D721Med (cell line): ENCODE results near the gene TMEM175.

Experiments used
- DNase-seq: peaks from one replicate; pipeline ENCODE4 v3.0.0; 2011; ENCODE audit warnings: low spot score; ENCODE audit not compliant: insufficient read length
- FAIRE-seq: peaks from 2 replicates; lab custom pipeline; 2011; peaks lifted over from hg19 to GRCh38; lab: Jason Lieb, UNC
- CTCF ChIP-seq: IDR thresholded peaks from 2 replicates; pipeline ENCODE4 v1.5.1; 2012; ENCODE audit warnings: mild to moderate bottlenecking, control low read depth; ENCODE audit not compliant: insufficient read depth; ENCODE audit errors: missing control alignments

TMEM175 gene

DNA sequence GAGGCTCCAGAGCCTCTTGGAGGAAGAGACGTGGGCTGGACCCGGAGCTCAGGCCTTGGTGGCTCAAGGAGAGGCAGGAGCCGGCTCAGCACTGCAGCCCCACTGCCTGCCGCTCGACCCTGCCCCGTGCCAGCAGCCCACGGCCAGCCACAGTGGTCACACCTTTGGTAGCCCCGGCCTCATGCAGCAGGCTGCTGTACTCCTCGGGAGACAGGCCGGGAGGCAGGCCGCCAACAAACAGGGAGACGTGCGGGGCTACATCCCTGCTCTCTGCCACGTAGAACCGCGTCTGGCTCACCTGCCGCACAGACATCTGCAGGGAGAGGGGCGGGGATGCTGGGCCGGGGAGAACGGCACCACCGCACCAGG lies 33.5 kb downstream of the TMEM175 start:
- FAIRE-seq, result no peak
- TF ChIP-seq CTCF, result no peak
- DNase-seq, result no peak

- no peak for FAIRE-seq
- DNase-seq, result no peak
- no peak for TF ChIP-seq CTCF
Measured at GRCh38 chr4:966266-967112, 34.2 kb downstream of the TMEM175 start.

GRCh38 chr4:967113-968104 lies 35.1 kb downstream of the TMEM175 start:
- no peak for TF ChIP-seq CTCF
- FAIRE-seq (no peak), DNase-seq (no peak)

DNA sequence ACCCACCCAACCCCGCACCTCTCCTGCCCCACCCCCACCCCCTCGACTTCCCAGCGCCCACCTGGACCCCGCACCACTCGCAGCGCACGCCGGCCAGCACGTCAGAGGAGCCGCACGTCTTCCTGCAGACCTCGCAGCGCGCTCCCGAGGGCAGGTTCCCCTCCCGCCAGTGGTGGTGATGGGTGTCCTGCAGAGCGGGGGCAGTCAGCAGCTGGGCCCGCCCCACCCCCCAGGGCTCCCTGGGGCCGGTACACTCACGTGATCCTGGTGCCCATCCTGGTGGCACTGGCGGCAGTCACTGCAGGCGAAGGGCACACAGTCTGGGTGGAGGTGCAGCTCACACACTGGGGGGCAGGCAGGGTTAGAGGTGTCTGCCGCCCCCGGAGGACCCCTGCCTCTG lies 36.0 kb downstream of the TMEM175 start:
- FAIRE-seq, result no peak
- TF ChIP-seq CTCF, result no peak
- DNase-seq, result no peak

GRCh38 chr4:968621-969394 lies 36.5 kb downstream of the TMEM175 start:
- no peak for TF ChIP-seq CTCF
- FAIRE-seq (no peak), DNase-seq (no peak)

GRCh38 chr4:970046-970745 lies 37.9 kb downstream of the TMEM175 start:
- no peak for DNase-seq
- FAIRE-seq, result no peak

More at GRCh38 chr4:970046-970745, 37.9 kb downstream of the TMEM175 start:
- no peak for TF ChIP-seq CTCF
